ENCODE measurements around the gene TRABD2A. TPM values are rescaled to one million over a fixed set of nuclear protein-coding genes. Genes with fewer than 3 reads are reported as not detected.

TRABD2A gene
- total and polyA plus RNA-seq, 4 donors: 0.26 to 10.3 (median 0.55) TPM

- Histone ChIP-seq H3K4me1 (ENCODE audit: control insufficient read depth in 4 of 4, insufficient read depth in 4 of 4, low read length in 3 of 4) (no peaks in the 10 kb centered on the region), H3K36me3 (ENCODE audit: control insufficient read depth in 4 of 4, insufficient read depth in 3 of 4, low read depth in 1 of 4, low read length in 3 of 4) (no peaks in the 10 kb centered on the region), H3K4me3 (ENCODE audit: low read depth in 1 of 3, low read length in 3 of 3) (no peak overlapping the region), H3K27me3 (ENCODE audit: control insufficient read depth in 4 of 4, insufficient read depth in 4 of 4, low read length in 3 of 4) (no peaks in the 10 kb centered on the region), H3K27ac (ENCODE audit: low read depth in 1 of 2, low read length in 2 of 2) (no peak overlapping the region), H3K9ac (ENCODE audit: low read depth in 1 of 2, low read length in 2 of 2) (no peak overlapping the region), H3K9me3 (ENCODE audit: control insufficient read depth in 4 of 4, low read length in 3 of 4) (no peaks in the 10 kb centered on the region)
- WGBS: 94% methylated on average over 8 of the region's 8 CpGs
- TF ChIP-seq NR2F2 (IDR thresholded peaks at IDR 0.05): no peak
- no peak for TF ChIP-seq HNF4A (conservative IDR thresholded peaks at IDR 0.05)
- no peak for TF ChIP-seq FOXA1 (IDR thresholded peaks at IDR 0.05)
- TF ChIP-seq JUND (IDR thresholded peaks at IDR 0.05): no peak
- TF ChIP-seq CTCF (IDR thresholded peaks at IDR 0.05; ENCODE audit: low read depth, low read length, missing input control): no peak
- no peak for TF ChIP-seq SP1 (IDR thresholded peaks at IDR 0.05)
- no peak for TF ChIP-seq YY1 (IDR thresholded peaks at IDR 0.05)
- no peak for DNase-seq (ENCODE audit: low spot score)
Measured at GRCh38 chr2:84844141-84844540, 36.7 kb downstream of the TRABD2A start.

GRCh38 chr2:84841577-84841976 is 39.3 kb downstream of the TRABD2A start:
- H3K4me3 ChIP-seq (ENCODE audit: low read depth in 1 of 3, low read length in 3 of 3): no peak overlapping the region
- no peak overlapping the region for H3K27ac ChIP-seq (ENCODE audit: low read depth in 1 of 2, low read length in 2 of 2)
- H3K9ac ChIP-seq (ENCODE audit: low read depth in 1 of 2, low read length in 2 of 2): no peak overlapping the region
- no peaks in the 10 kb centered on the region for H3K27me3 ChIP-seq (ENCODE audit: control insufficient read depth in 4 of 4, insufficient read depth in 4 of 4, low read length in 3 of 4)
- no peaks in the 10 kb centered on the region for H3K4me1 ChIP-seq (ENCODE audit: control insufficient read depth in 4 of 4, insufficient read depth in 4 of 4, low read length in 3 of 4)
- no peaks in the 10 kb centered on the region for H3K36me3 ChIP-seq (ENCODE audit: control insufficient read depth in 4 of 4, insufficient read depth in 3 of 4, low read depth in 1 of 4, low read length in 3 of 4)
- peaks cover 0 to under 1% (median 0%) of the 10 kb centered on the region in 4 donors for H3K9me3 ChIP-seq (ENCODE audit: control insufficient read depth in 4 of 4, low read length in 3 of 4)
- TF ChIP-seq FOXA1 (IDR thresholded peaks at IDR 0.05) (no peak), GABPA (IDR thresholded peaks at IDR 0.05 in 1 of 2, conservative IDR thresholded peaks at IDR 0.05 in 1 of 2) (no peak), FOXA2 (IDR thresholded peaks at IDR 0.05) (no peak)
- no peak for DNase-seq (ENCODE audit: low spot score)
- WGBS: 91% methylated on average over 6 of the region's 6 CpGs

GRCh38 chr2:84840306-84840705 is 40.6 kb downstream of the TRABD2A start:
- no peak for TF ChIP-seq JUND (IDR thresholded peaks at IDR 0.05)
- TF ChIP-seq ZBTB33 (IDR thresholded peaks at IDR 0.05): no peak
- TF ChIP-seq FOXA2 (IDR thresholded peaks at IDR 0.05): no peak
- no peak for TF ChIP-seq SP1 (IDR thresholded peaks at IDR 0.05)
- TF ChIP-seq CTCF (IDR thresholded peaks at IDR 0.05; ENCODE audit: low read depth, low read length, missing input control): no peak
- no peak for TF ChIP-seq HNF4G (IDR thresholded peaks at IDR 0.05)
- no peak for TF ChIP-seq RXRA (IDR thresholded peaks at IDR 0.05)
- no peak for TF ChIP-seq GABPA (IDR thresholded peaks at IDR 0.05 in 1 of 2, conservative IDR thresholded peaks at IDR 0.05 in 1 of 2)
- no peak for TF ChIP-seq NR2F2 (IDR thresholded peaks at IDR 0.05)
- Histone ChIP-seq H3K27ac (ENCODE audit: low read depth in 1 of 2, low read length in 2 of 2) (no peak overlapping the region), H3K9ac (ENCODE audit: low read depth in 1 of 2, low read length in 2 of 2) (no peak overlapping the region), H3K27me3 (ENCODE audit: control insufficient read depth in 4 of 4, insufficient read depth in 4 of 4, low read length in 3 of 4) (no peaks in the 10 kb centered on the region), H3K9me3 (ENCODE audit: control insufficient read depth in 4 of 4, low read length in 3 of 4) (peaks cover 0 to 7% (median 2%) of the 10 kb centered on the region in 4 donors), H3K4me3 (ENCODE audit: low read depth in 1 of 3, low read length in 3 of 3) (no peak overlapping the region), H3K36me3 (ENCODE audit: control insufficient read depth in 4 of 4, insufficient read depth in 3 of 4, low read depth in 1 of 4, low read length in 3 of 4) (no peaks in the 10 kb centered on the region), H3K4me1 (ENCODE audit: control insufficient read depth in 4 of 4, insufficient read depth in 4 of 4, low read length in 3 of 4) (no peaks in the 10 kb centered on the region)
- WGBS: 83% methylated on average over 3 of the region's 3 CpGs
- DNase-seq (ENCODE audit: low spot score): no peak

All from liver (tissue), 9 donors.